Type B pancreatic cell (in vitro differentiated cells): ENCODE results near the gene GMDS. TPM values are rescaled to one million over a fixed set of nuclear protein-coding genes. Genes with fewer than 3 reads are reported as not detected.

Source experiments
- DNase-seq: peaks from one replicate; pipeline ENCODE4 v3.0.0; 2021; ENCODE audit warnings: mixed read lengths; ENCODE audit not compliant: unreplicated experiment; ENCODE audit errors: extremely low spot score
- H3K27ac Mint-ChIP-seq: 2 replicates; pipeline ENCODE4 v1.8.0; 2021; ENCODE audit warnings: mild to moderate bottlenecking, mixed read lengths
- H3K27me3 Mint-ChIP-seq: 2 replicates; pipeline ENCODE4 v1.8.0; 2021; ENCODE audit warnings: mixed read lengths
- H3K36me3 Mint-ChIP-seq: 2 replicates; pipeline ENCODE4 v1.8.0; 2021; ENCODE audit warnings: mixed read lengths
- H3K4me1 Mint-ChIP-seq: one replicate; pipeline ENCODE4 v1.8.0; 2021; ENCODE audit warnings: mixed read lengths; ENCODE audit not compliant: unreplicated experiment
- H3K4me3 Mint-ChIP-seq: 2 replicates; pipeline ENCODE4 v1.8.0; 2021; ENCODE audit warnings: mild to moderate bottlenecking, mixed read lengths
- H3K9me3 Mint-ChIP-seq: 2 replicates; pipeline ENCODE4 v1.8.0; 2021; ENCODE audit warnings: mixed read lengths
- CTCF ChIP-seq: fragments of 200-600 bp; sonication (generic); conservative IDR thresholded peaks from 2 replicates; pipeline ENCODE4 v1.5.0; 2021; ENCODE audit warnings: antibody characterized with exemption, mild to moderate bottlenecking
- total RNA-seq: library from RNA; stranded (reverse); gene quantifications from 2 replicates; pipeline ENCODE4 v1.2.1, GENCODE V29; 2021; ENCODE audit warnings: low replicate concordance

GMDS gene
- total RNA-seq, 1 donor from 2014 or later, result 41.3 TPM

GRCh38 chr6:1639430-1639829 lies 606.0 kb downstream of the GMDS start:
- H3K36me3 Mint-ChIP-seq, result peaks cover 2% of the 10 kb centered on the region
- no peak for TF ChIP-seq CTCF
- peaks cover 3% of the 10 kb centered on the region for H3K27me3 Mint-ChIP-seq
- peaks cover 2% of the 10 kb centered on the region for H3K9me3 Mint-ChIP-seq
- no peak overlapping the region for H3K27ac Mint-ChIP-seq
- H3K4me1 Mint-ChIP-seq, result peaks cover 12% of the 10 kb centered on the region
- no peak overlapping the region for H3K4me3 Mint-ChIP-seq
- no peak for DNase-seq

- Mint-ChIP-seq H3K4me3 (no peak overlapping the region), H3K27me3 (peaks cover 2% of the 10 kb centered on the region), H3K9me3 (peaks cover 5% of the 10 kb centered on the region), H3K36me3 (peaks cover 7% of the 10 kb centered on the region), H3K27ac (no peak overlapping the region), H3K4me1 (peaks cover 4% of the 10 kb centered on the region)
- DNase-seq, result no peak
- no peak for TF ChIP-seq CTCF
These were observed 608.2 kb downstream of the GMDS start for GRCh38 chr6:1636971-1637871.

DNA sequence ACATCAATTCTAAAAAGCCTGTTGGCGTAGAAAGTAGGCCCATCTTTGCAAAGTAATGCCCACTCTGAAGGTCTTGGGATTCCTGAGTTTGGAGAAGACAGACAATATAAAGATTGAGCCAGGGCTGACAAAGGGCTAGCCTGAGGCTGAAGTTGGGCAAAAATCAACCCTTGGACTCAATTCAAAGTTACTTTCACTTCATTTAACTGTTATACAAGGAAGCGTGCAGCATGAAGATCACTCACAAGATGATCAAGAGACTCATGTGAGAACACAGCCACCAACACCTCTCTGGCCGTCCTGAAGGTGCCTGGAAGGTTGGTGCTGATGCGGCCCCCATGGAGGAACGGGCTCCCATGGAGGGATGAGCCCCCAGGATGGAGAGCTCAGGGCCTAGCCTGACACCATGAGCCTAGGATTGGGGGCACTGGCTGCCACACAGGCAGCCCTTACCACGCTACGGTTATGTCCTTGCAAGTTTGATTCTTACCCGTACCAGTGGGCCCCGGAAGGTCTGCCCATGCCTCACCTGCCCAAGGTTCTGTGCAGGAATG lies 609.1 kb downstream of the GMDS start:
- peaks cover 5% of the 10 kb centered on the region for H3K27me3 Mint-ChIP-seq

GRCh38 chr6:1635305-1636010 lies 609.9 kb downstream of the GMDS start:
- Mint-ChIP-seq H3K36me3 (peaks cover 9% of the 10 kb centered on the region), H3K9me3 (peaks cover 5% of the 10 kb centered on the region), H3K27ac (no peak overlapping the region), H3K4me3 (no peak overlapping the region), H3K4me1 (peaks cover 4% of the 10 kb centered on the region), H3K27me3 (peaks cover 9% of the 10 kb centered on the region)
- no peak for TF ChIP-seq CTCF
- DNase-seq, result no peak

More for the DNA sequence above, 609.1 kb downstream of the GMDS start:
- no peak for TF ChIP-seq CTCF
- Mint-ChIP-seq H3K4me1 (no peaks in the 10 kb centered on the region), H3K4me3 (no peak overlapping the region), H3K27ac (no peak overlapping the region), H3K36me3 (peaks cover 9% of the 10 kb centered on the region), H3K9me3 (peaks cover 5% of the 10 kb centered on the region)
- DNase-seq, result no peak

DNA sequence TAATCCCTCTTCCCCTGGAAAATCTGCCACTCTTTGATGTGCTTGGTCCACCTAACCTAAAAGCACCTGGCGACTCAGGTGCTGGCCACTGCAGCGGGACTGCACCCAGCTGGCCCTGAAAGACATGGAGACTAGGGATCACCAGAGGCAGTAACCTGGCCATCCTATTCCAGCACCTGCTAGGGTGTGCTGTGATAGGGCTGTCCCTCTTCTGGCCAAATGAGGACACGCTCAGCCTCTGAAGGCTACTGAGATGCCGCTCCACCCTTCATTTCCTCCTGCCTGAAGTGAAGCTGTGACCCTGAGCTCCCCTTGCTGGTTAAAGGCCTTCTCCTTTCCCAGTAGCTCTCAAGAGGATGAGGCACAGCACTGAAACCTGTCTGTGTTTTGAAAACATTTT lies 611.3 kb downstream of the GMDS start:
- Mint-ChIP-seq H3K4me1 (peaks cover 8% of the 10 kb centered on the region), H3K27me3 (peaks cover 12% of the 10 kb centered on the region), H3K9me3 (peaks cover 5% of the 10 kb centered on the region), H3K36me3 (peaks cover 9% of the 10 kb centered on the region), H3K4me3 (no peak overlapping the region), H3K27ac (no peak overlapping the region)
- TF ChIP-seq CTCF, result no peak
- no peak for DNase-seq
